Suppressor macrophage treated with lipopolysaccharide for 4 hours (primary cell): ENCODE results near the gene PABPN1L.

Source experiments
- DNase-seq: peaks from one replicate; pipeline ENCODE4 v3.0.0-alpha.2; 2020

The PABPN1L gene

DNA sequence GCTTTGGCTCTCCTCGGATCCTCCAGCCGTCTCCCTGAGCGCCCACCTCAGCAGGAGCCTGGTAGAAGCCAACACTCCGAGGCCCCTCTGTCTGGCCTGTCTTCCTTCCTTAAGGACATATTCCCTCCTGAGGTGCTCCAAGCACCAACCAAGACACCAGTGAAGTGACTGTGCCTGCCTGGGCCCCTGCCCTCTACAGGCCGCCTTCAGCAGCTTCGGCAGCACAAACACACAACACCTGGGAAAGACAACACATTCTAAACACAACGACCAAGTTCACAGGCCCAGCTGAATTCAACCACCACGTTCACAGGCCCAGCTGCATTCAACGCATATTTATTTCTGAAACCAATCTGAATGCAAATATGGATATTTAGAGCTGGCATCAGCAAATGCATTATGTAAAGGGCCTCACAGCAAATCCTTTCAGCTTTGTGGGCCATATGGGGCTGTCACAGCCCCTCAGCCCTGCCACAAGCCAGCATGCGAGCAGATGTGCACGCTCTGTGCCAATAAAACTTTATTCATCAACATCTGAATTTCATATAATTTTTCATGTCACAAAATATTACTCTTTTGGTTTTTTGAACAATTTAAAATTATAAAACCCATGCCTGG lies 21.9 kb downstream of the PABPN1L start:
- no peak for DNase-seq

DNA sequence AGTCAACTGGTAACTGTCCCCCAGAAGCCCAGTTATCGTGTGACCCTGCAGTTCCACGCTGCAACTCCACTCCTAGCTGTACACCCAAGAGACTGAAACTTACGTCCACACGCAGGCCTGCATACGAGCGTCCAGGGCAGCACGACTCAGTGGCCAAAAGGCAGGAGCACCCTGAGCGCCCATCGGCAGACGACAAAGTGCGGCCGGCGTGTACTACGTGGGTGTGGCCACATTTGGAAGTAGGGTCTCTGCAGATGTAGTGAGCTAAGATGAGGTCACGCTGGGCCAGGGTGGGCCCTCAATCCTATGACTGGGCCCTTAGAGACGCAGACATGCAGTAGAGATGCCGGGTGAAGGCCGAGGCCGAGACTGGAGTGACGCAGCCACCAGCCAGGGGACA lies 23.2 kb downstream of the PABPN1L start:
- no peak for DNase-seq

DNA sequence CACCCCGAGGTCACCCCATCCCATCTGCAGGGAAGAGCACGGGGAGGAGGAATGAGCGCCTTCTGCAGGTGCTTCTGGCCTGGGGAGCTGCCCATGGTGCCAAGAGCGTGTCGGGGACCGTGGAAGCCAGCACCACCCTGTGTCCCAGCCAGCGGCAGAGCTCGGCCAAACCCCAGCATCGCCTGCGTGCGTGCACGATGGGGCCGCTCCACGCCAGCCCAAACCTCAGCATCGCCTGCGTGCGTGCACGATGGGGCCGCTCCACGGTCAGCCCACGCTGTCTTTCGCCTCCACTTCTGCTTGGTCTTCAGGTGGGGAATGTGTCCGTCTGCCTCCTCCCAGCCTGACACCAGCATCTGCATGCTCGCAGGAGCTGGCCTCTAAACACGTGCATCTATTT lies 23.7 kb downstream of the PABPN1L start:
- DNase-seq = no peak

DNA sequence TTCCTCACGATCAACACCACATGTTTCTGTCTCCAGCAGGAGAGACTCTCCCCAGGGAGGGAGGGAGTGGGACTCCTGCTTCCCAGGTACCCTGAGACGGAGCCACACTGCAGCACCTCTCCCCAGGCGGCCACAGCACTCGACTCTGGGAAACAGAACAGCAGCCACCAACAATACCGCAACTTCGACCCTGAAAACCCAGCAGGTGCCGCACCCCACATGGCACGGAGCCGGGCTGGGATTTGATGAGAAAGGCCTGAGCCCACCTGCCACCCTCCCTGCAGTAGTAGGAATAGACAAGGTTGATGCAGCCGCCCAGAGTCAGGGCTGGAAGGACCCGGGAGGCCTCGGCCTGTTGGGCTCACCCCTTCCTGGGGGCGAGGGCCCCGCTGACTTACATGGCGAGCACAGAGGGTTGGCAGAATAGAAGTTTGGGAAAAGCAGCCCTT lies 24.1 kb downstream of the PABPN1L start:
- DNase-seq = no peak

DNA sequence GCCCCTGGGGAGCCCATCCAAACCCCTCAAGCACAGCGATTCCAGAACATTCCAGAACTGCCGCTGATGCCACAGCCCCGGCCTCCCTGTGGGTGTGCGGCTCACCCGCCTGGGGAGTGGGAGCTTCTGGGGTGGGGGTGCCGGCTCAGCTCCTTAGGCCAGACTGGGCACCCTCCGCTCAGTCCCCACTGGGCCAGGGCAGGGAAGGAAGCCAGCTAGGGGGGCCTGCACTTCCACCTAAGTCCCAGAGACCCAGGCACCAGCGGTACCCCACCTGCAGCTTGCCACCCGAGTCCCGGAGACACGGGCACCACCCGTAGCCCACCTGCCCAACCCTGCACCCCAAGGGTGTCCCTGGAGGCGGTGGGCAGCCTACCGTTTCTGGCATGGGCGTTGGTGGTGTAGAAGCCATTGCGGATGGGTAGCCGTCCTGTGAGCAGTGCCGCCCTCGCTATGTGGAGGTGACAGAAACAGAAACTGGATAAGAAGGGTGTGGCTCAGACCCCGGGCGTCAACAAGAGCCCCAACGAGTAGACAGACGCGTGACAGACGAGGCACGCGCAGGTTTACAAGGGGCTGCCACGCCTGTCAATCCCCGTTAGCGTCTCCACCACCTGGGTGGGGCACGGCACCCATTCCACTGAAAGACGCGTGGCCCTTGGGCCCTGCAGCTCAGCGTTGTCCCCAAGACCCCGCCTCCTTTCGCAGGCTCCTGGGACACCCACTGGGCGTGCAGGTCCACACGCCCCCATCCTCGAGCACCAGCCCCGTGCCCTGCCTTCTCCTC lies 24.7 kb downstream of the PABPN1L start:
- no peak for DNase-seq

DNA sequence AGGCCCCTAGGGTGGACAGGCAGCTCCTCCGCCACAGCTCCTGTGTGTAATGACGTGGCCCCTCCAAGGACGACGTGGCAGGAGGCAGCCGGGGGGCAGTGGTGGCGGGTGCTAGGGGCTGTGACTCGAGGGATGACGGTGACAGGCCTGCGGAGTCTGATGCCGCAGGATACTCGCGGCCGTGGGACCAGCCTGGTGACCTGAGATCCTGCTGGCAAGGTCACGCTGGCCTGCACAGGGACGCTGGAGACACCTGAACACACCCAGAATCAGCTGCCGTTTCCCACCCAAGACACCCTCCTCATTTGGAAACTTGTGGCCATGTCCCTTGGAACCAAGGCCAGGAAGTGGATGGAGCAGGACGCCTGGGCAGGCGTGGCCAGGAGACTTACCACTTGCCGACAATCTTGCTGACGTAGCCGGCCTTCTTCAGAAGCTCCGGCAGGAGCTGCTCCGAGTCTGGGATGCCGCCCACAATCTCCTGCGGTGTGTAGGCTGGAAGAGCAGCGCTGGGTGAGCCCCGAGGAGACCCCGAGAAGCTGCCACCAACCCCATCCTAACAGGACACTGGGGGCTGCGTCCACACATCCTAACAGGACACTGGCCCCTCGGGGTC lies 25.8 kb downstream of the PABPN1L start:
- no peak for DNase-seq

DNA sequence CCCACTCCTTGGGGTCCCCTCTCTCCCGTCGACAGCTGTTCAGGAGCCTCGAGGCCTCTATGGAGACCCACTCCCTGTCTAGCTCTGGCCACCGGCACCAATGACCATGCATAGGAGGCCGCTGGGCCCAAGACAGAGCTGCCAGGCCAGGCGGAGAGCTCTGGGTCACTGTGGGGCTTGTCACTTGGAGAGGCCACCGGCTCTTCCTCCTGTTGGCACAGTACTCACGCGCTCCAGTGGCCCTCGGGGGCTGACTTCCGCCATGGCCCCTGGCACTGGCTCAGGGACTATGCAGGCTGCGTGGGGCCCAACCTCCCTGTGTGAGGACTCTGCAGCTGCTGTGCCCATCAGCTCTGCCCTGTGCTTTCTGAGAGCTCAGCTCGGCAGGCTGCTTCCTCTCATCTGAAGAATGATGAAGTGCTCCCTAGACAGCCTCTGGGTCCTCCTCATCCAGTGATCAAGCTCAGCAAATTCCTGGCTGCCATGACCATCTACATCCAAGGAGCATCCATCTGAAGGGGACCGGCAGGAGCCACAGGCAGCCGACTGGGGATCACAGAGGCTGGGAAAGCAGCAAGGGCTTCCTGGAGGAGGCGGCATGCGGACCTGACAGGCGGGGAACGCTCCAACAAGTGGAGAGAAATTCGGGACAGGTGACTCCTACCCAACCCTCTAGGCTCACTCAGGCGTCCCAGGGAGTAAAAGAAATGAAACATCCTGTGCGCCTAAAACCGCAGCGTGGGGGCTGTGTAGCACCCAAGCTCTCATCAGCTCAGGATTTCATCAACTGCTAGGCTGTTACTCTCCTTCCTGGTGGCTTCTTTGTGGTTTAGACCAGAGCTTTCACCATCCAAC lies 26.5 kb downstream of the PABPN1L start:
- DNase-seq = peak; percentile 8

DNA sequence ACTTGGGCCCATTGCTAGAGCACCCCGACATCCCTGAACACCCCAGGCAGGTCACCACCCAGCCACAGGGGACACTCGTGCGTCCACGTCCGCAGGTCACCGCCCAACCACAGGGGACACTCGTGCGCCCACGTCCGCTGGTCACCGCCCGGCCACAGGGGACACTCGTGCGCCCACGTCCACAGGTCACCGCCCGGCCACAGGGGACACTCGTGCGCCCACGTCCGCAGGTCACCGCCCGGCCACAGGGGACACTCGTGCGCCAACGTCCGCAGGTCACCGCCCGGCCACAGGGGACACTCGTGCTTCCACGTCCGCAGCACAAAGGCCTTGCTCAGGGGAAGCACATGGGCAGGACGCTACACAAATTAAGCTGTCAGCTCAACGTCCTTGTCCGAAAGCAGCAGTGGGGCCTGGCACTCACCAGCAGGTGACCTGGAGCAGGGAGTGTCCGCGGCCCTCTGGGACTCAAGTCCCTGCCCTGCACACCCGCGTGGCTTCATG lies 27.4 kb downstream of the PABPN1L start:
- DNase-seq = no peak

DNA sequence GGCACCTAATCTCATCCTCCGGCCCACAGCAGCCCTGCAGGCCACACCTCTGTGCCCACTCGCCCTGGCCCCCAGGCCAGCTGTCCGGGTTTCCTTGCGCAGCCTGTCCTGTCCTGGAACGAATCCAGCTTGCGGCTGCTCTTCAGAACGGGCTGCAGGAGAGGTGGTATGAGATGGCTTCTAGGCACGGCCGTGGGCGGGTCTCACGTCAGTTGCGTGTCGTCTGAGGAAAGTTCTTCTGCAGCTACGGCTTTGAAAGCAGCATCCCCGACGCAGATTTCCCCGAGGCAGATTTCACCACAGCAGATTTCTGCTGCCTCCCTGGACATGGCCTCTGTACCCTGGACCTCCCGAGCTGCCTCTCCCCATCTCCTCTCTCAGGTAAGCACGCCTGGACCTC lies 27.9 kb downstream of the PABPN1L start:
- DNase-seq = no peak

DNA sequence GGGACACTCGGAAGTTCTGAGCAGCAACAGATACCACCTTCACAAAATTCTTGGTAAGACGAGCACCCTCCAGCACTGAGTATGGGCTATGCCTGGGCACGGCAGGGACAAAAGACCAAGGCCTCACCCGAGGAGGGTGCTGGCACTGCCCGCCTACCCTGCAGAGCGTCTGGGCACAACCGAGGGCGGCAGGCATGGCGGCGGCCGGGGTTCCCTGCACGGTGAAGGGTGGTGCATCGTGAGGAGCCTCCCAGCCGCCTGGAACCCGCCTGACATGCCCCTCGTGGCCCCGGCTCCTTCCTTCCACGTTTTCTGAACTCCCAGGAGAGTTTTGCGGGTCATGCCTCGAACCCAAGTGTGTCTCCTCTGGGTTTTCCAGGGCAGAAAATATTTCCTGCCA lies 28.7 kb downstream of the PABPN1L start:
- no peak for DNase-seq

DNA sequence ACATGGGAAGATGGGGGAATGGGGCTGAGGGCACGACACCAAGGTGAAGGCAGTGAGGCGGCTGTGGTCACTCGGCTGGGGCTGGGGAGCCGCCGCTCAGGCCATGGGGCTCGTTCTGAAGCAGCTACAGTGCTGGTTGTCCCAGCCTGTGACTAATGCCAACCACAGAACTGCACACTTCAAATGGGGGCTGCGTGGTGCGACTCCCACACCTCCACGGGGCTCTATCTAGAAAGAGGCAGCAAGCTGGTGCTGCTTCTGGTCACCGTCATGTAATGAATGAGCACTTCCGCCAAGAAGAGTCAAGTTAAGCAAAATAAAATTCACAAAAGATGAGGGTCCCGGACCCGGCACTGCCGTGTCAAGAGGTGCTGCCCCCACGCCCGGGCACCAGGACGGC lies 29.7 kb downstream of the PABPN1L start:
- DNase-seq = no peak

DNA sequence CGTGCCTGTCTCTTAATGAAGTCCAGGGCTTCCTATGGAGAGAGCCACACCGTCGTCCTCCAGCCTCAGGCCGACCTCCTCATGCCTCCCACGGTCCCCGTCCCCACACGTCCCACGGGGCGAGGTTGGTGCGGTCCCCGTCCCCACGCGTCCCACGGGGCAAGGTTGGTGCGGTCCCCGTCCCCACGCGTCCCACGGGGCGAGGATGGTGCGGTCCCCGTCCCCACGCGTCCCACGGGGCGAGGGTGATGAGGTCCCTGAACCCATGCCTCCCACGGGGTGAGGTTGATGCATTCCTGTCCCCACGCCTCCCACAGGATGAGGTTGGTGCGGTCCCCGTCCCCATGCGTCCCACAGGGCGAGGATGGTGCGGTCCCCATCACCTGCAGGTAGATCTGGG lies 30.6 kb downstream of the PABPN1L start:
- DNase-seq = no peak

DNA sequence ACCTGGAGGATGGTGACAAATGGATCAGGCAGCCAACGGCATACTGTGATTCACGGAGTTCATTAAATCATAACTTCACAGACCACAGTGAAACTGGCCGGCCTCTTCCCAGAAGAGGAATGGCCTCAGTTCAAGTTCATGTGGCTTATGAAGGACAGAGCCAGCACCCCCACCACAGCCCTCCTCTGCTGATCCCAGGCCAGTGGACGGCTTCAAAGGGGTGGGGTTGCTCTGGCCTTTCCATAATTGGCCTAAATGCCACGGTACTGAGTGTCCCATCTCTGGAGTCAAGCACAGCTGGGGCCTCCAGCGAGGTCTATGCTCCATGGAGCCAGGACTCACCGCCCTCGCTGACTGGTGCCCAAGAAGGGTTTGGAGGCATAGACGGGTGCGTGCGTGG lies 31.1 kb downstream of the PABPN1L start:
- DNase-seq = no peak

DNA sequence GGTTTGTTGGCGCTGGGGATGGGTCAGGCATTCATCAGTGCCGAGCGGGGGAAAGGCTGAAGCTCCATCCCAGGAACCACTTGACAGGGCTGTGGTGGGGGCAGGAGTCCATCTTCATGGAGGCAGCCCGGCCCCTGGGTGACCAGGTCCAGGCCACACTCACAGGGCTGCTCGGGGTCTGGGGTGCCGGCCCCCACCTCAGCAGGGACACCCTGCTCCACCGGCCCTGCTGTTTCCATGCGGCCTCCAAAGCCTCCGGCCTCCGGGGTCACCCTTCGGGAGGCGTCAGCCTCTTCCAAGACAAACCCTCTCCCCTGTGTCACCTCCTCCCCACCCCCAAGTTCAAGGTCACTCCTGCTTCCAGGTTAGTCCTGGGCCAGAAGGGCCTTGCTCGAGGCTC lies 31.8 kb downstream of the PABPN1L start:
- DNase-seq = no peak

DNA sequence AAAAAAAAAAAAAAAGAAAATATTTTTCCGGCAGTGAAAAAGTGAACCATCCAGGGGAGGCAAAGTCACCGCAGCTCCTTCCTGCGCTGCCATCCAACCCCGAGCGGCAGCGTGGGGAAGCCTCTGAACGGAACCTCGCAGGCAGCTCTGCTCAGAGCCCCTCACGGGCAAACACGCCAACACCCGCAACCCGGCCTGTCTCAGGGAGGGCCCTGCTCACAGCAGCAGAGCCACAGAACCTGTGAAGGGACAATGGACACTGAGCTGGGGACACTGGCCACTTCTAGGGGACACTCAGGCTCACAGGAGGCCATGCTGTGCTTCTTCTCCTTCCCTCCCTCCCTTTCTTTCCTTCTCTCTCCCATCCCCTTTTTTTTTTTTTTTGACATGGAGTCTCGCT lies 33.4 kb downstream of the PABPN1L start:
- DNase-seq = no peak

DNA sequence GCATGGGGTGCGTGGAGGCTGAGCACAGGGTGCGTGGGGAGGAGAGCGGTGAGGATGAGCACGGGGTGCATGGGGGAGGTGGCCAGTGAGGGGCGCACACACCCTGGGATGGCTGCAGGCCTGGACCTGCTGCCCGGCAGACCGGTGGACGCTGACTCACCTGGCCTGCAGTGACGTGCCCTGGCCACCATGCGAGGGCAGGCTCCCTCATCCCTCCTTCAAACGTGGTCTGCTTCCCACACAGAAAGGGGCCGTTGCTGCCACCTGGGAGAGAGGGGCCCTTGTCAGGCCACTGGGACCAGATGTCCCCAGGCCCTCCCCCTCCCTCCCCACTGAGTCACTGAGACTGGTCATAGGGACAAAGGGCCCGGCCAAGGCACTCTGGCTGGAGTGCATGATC lies 34.6 kb downstream of the PABPN1L start:
- DNase-seq = no peak

DNA sequence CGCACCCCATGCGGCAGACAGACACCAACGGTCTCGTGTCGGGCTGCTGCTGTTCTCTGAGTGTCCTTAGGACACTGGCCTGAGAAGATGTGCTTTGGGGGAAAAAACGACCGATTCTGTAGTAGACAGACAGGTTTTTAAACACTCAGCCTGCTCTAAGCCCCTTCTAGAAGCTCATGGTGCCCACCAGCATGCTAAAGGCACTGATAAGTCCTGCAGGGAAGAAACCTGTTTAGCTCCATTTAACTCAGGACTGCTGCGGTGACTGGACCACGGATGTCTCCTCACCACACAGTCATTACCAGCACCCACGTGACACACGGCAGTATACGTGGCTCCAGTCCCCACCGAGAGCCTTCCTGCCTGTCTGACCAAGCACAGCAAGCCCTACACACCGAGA lies 35.7 kb downstream of the PABPN1L start:
- no peak for DNase-seq

DNA sequence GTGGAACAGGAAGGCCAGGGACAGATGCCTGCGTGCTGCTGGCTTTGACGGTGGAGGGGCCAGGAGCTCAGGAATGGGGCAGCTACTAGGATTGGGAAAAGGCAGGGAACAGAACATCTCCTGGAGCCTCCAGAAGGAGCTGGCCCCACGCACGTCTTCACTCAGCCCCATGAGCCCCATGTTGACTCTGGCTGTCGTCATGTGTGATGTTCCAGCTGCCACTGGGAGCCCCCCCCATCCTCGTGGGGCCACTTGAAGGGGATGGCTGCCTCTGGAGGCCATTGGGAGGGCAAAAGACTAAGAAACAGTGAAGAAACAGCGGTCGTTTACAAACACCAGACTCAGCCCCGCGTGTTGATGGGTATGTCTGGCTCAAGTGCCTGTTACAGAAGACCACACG lies 36.2 kb downstream of the PABPN1L start:
- DNase-seq = no peak

DNA sequence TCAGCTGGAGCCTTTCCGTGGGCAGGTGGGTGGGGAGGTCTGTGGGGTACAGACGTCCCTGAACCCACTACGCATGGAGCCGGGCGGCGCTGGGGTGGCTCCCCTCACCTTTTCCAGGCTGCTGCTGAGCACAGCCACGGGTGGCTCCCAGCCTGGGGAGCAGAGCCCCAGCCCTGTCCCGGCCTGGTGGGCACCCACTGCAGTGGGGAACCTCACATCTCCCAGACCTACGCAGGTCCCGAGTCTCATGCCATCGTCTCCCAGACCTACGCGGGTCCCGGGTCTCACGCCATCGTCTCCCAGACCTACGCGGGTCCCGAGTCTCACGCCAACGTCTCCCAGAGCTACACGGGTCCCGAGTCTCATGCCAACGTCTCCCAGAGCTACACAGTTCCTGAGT lies 37.7 kb downstream of the PABPN1L start:
- DNase-seq = no peak

DNA sequence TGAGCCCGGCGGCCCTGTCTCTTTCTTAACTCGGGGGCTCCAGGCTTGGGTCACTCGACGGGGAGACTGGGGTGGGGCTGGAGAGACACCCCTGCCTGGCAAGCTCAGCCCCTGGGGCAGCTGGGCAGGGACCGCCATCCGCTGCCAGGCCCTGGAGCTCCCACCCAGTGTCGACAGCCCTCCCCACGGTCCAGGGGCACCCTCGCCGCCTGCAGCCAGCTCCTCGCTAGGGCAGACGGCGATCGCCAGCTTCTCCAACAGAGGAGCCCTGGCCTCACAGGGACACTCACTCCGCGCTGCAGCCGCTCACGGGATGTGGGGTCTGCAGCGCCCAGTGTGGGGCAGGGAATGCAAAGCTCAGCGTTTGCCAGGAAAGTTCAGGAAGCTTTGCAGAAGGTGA lies 38.7 kb downstream of the PABPN1L start:
- no peak for DNase-seq

DNA sequence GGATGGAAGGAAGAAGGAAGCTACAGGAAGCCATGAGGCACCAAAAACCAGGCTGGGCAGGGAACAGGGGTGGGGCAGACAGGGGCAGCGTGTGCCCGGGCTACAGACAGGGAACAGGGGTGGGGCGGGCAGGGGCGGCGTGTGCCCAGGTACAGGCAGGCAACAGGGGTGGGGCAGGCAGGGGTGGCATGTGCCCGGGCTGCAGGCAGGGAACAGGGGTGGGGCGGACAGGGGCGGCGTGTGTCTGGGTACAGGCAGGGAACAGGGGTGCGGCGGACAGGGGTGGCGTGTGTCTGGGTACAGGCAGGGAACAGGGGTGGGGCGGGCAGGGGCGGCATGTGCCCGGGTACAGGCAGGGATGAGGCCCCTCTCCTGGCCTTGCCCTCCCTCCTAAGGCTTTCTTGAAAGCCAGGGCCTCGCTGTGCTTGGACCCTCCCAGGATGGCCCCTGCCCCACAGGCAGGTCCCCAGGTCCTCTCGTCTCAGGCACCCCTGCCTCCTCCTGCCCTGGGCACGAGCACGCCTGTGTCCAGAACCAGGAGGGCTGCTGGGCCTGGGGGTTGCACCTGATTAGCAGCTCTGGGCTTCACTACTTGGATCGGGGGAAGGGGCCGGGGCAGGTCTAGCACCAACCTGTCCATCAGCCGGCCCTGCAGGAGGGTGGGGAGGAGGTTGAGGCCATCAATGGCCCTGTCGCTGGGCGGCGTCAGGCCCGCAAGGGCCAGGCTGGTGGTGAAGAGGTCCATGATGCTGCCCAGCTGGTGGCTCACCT lies 40.2 kb downstream of the PABPN1L start:
- DNase-seq = no peak

DNA sequence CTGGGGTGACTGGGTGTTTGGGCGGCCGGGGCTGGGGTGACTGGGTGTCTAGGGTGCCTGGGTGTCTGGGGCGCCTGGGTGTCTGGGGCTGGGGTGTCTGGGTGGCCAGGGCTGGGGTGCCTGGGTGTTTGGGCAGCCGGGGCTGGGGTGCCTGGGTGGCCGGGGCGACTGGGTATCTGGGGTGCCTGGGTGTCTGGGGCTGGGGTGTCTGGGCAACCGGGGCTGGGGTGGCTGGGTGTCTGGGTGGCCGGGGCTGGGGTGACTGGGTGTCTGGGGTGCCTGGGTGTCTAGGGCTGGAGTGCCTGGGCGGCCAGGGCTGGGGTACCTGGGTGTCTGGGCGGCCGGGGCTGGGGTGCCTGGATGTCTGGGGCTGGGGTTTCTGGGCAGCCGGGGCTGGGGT lies 41.3 kb downstream of the PABPN1L start:
- no peak for DNase-seq
